NCI-H446 treated with DMSO at 0.1 percent for 48 hours (cell line): Measurements from ENCODE around the gene THEMIS.
A peak's percentile ranks its signal among the peaks of the same experiment; 100 is the strongest.
"Not testable (repeated sequence)": the region's sequence is repeated elsewhere in the genome, so short reads cannot be mapped to it uniquely, and the experiment has no call there.

ENCODE experiments used
- DNase-seq: peaks from one replicate; lab custom pipeline; 2025; lab: John Stamatoyannopoulos, UW

The THEMIS gene

GRCh38 chr6:127794405-127794804 lies 106.5 kb downstream of the THEMIS start:
- no peak for DNase-seq

GRCh38 chr6:127793396-127793795 lies 107.5 kb downstream of the THEMIS start:
- DNase-seq = no peak

- DNase-seq = no peak
Observed at GRCh38 chr6:127792616-127793015, 108.2 kb downstream of the THEMIS start.

GRCh38 chr6:127791779-127792528 lies 108.9 kb downstream of the THEMIS start:
- DNase-seq = no peak

- no peak for DNase-seq
Observed at GRCh38 chr6:127790571-127790970, 110.3 kb downstream of the THEMIS start.

- DNase-seq = no peak
Observed at GRCh38 chr6:127786109-127786508, 114.7 kb downstream of the THEMIS start.

- DNase-seq = no peak
Observed at GRCh38 chr6:127784468-127784867, 116.4 kb downstream of the THEMIS start.

- not testable (repeated sequence) for DNase-seq
Observed at GRCh38 chr6:127781636-127782272, 119.1 kb downstream of the THEMIS start.

- no peak for DNase-seq
Observed at GRCh38 chr6:127776320-127776719, 124.5 kb downstream of the THEMIS start.

GRCh38 chr6:127775371-127775770 lies 125.5 kb downstream of the THEMIS start:
- DNase-seq = no peak

- DNase-seq = no peak
Observed at GRCh38 chr6:127768745-127769144, 132.1 kb downstream of the THEMIS start.

GRCh38 chr6:127768223-127768622 lies 132.6 kb downstream of the THEMIS start:
- DNase-seq = no peak

- no peak for DNase-seq
Observed at GRCh38 chr6:127765949-127766348, 134.9 kb downstream of the THEMIS start.

- no peak for DNase-seq
Observed at GRCh38 chr6:127762284-127762683, 138.6 kb downstream of the THEMIS start.

- DNase-seq = no peak
Observed at GRCh38 chr6:127761084-127761483, 139.8 kb downstream of the THEMIS start.

GRCh38 chr6:127749095-127749494 lies 151.8 kb downstream of the THEMIS start:
- no peak for DNase-seq

GRCh38 chr6:127748290-127748689 lies 152.6 kb downstream of the THEMIS start:
- DNase-seq = no peak

- DNase-seq = no peak
Observed at GRCh38 chr6:127738423-127738822, 162.4 kb downstream of the THEMIS start.

GRCh38 chr6:127737768-127738167 lies 163.1 kb downstream of the THEMIS start:
- no peak for DNase-seq

- peak; percentile 78 for DNase-seq
Observed at GRCh38 chr6:127737009-127737486, 163.8 kb downstream of the THEMIS start.

- no peak for DNase-seq
Observed at GRCh38 chr6:127732927-127733326, 167.9 kb downstream of the THEMIS start.

GRCh38 chr6:127727260-127727953 lies 173.5 kb downstream of the THEMIS start:
- peak; percentile 52 for DNase-seq

- no peak for DNase-seq
Observed at GRCh38 chr6:127725821-127726220, 175.0 kb downstream of the THEMIS start.
